Neuronal stem cell (in vitro differentiated cells): Measurements from ENCODE around the gene TNNC1.
A peak's percentile ranks its signal among the peaks of the same experiment; 100 is the strongest.

Source experiments
- DNase-seq: peaks from one replicate; pipeline ENCODE4 v3.0.0-alpha.2; 2013; ENCODE audit warnings: low spot score
- H2AFZ ChIP-seq: one replicate; pipeline ENCODE4 v1.6.1; 2013; ENCODE audit warnings: mild to moderate bottlenecking, low read length, inconsistent platforms
- H2AK5ac ChIP-seq: 2 replicates; pipeline ENCODE4 v1.6.1; 2013; ENCODE audit warnings: low read depth, mild to moderate bottlenecking, inconsistent platforms, low read length, moderate library complexity, mixed read lengths
- H2BK120ac ChIP-seq: 2 replicates; pipeline ENCODE4 v1.6.1; 2013; ENCODE audit warnings: low read depth, mild to moderate bottlenecking, inconsistent platforms, low read length, moderate library complexity, mixed read lengths
- H2BK12ac ChIP-seq: one replicate; pipeline ENCODE4 v1.6.1; 2013; ENCODE audit warnings: low read length, inconsistent platforms
- H2BK15ac ChIP-seq: 2 replicates; pipeline ENCODE4 v1.6.1; 2013; ENCODE audit warnings: mild to moderate bottlenecking, low read length, inconsistent platforms, mixed read lengths
- H2BK5ac ChIP-seq: one replicate; pipeline ENCODE4 v1.6.1; 2013; ENCODE audit warnings: inconsistent platforms, mild to moderate bottlenecking, low read length, moderate library complexity
- H3K14ac ChIP-seq: one replicate; pipeline ENCODE4 v1.6.1; 2013; ENCODE audit warnings: low read length, inconsistent platforms
- H3K18ac ChIP-seq: 2 replicates; pipeline ENCODE4 v1.6.1; 2013; ENCODE audit warnings: low read length, inconsistent platforms
- H3K23ac ChIP-seq: 2 replicates; pipeline ENCODE4 v1.6.1; 2013; ENCODE audit warnings: low read depth, mild to moderate bottlenecking, mixed read lengths, low read length, inconsistent platforms; ENCODE audit not compliant: poor library complexity
- H3K27ac ChIP-seq: replicated peaks from 3 replicates; pipeline ENCODE4 v1.5.1; 2013; ENCODE audit warnings: low read length, inconsistent platforms
- H3K27me3 ChIP-seq, 3 experiments: 2 replicates each; pipeline ENCODE4 v1.6.1; 2013; ENCODE audit warnings: low read length in 3 of 3, mild to moderate bottlenecking in 2 of 3, inconsistent platforms in 1 of 3, low read depth in 1 of 3, mixed read lengths in 1 of 3, moderate library complexity in 1 of 3; ENCODE audit not compliant: control insufficient read depth in 3 of 3, insufficient read depth in 3 of 3
- H3K36me3 ChIP-seq, 2 donors: replicated peaks in 1 of 2; 2 replicates each; pipeline ENCODE4 v1.6.1; 2013; ENCODE audit warnings: low read length in 2 of 2; ENCODE audit not compliant: control insufficient read depth in 2 of 2, insufficient read depth in 2 of 2
- H3K4ac ChIP-seq: 2 replicates; pipeline ENCODE4 v1.6.1; 2013; ENCODE audit warnings: inconsistent platforms, mild to moderate bottlenecking, low read length, moderate library complexity
- H3K4me1 ChIP-seq, 2 donors: 1 replicate in 1 of 2; 2 replicates in 1 of 2; pipeline ENCODE4 v1.6.1; 2013; ENCODE audit warnings: low read length in 2 of 2, low read depth in 1 of 2; ENCODE audit not compliant: control insufficient read depth in 2 of 2, insufficient read depth in 1 of 2
- H3K4me2 ChIP-seq: one replicate; pipeline ENCODE4 v1.6.1; 2013; ENCODE audit warnings: mild to moderate bottlenecking, low read length, inconsistent platforms; ENCODE audit not compliant: insufficient read depth, poor library complexity, severe bottlenecking
- H3K4me3 ChIP-seq, 2 donors: 2 replicates each; pipeline ENCODE4 v1.5.1; 2013; ENCODE audit warnings: low read length in 2 of 2, mild to moderate bottlenecking in 2 of 2, inconsistent platforms in 1 of 2, moderate library complexity in 1 of 2
- H3K79me1 ChIP-seq: one replicate; pipeline ENCODE4 v1.6.1; 2013; ENCODE audit warnings: low read depth, mild to moderate bottlenecking, inconsistent platforms, low read length, moderate library complexity
- H3K9ac ChIP-seq: one replicate; pipeline ENCODE4 v1.6.1; 2013; ENCODE audit warnings: mild to moderate bottlenecking, low read depth, low read length, inconsistent platforms; ENCODE audit not compliant: poor library complexity
- H3K9me3 ChIP-seq, 2 donors: replicated peaks in 1 of 2; 2 replicates each; pipeline versions ENCODE3 to v1.6.1; 2013; ENCODE audit warnings: low read length in 2 of 2, mild to moderate bottlenecking in 2 of 2, inconsistent platforms in 1 of 2, low read depth in 1 of 2, mixed read lengths in 1 of 2, moderate library complexity in 1 of 2; ENCODE audit not compliant: control insufficient read depth in 2 of 2, insufficient read depth in 1 of 2
- H4K8ac ChIP-seq: one replicate; pipeline ENCODE4 v1.6.1; 2013; ENCODE audit warnings: low read depth, mild to moderate bottlenecking, inconsistent platforms, low read length, moderate library complexity
- H4K91ac ChIP-seq: one replicate; pipeline ENCODE4 v1.6.1; 2013; ENCODE audit warnings: low read length, low read depth, mild to moderate bottlenecking, inconsistent platforms; ENCODE audit not compliant: poor library complexity
- WGBS, 2 donors: extraction: QIAGEN DNeasy Blood & Tissue Kit; methylation state at CpG; one replicate each; pipeline ENCODE4 v1.1.7; 2013; ENCODE audit warnings: missing lambda C conversion rate in 2 of 2, mixed read lengths in 1 of 2; ENCODE audit not compliant: insufficient read length in 2 of 2, insufficient replicate concordance in 1 of 2; ENCODE audit errors: extremely low coverage in 2 of 2; 5-methylcytosine and 5-hydroxymethylcytosine counted together

TNNC1 gene

DNA sequence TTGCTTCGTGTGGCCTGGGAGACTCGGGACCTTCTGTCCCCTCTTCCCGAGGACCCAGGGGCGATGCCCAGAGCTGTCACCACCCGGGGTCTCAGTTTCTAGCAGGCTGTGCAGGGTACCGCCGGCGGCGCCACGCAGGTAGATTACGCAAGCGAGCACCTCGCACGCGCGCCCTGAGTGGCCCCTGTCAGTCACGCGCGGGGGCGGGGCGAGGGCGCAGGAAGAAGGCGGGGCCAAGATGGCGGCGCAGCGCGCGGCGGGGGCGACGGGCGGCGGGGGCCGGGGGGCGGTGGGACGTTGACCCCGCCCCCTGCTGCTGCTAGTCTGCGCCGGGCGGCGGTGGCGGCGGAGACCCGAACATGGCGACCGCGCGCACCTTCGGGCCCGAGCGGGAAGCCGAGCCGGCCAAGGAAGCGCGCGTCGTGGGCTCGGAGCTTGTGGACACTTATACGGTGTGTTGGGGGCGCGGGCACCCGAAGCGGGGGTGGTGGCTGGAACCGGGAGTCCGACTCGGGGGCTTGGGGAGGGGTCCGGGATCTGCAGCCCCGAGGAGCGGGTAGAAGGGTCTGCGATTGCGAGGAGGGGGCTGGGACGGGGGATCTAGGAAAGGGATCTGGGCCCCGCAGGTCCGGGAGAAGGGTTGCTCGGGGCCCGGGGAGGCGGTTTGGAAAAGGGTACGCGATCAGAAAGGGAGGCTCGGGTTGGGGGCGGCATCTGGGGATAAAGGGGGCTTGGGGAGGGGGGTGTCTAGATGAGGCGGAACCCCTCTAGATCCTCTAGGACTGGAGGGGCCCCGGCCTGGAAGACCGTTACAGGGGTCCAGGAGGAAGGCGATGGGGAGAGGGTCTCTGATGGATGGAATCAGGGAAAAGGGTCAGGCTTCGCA is 1.7 kb upstream of the TNNC1 start, which contains the start of gene NISCH:
NISCH (plus strand) TSS at position 322 of the 886 bp plus-strand sequence; CDS start at position 360, 38 bp downstream.
- Histone ChIP-seq H3K4me2 (peak within 1 kb of the TSS; percentile 72), H3K27ac (peak within 1 kb of the TSS; percentile 60), H3K36me3 (peaks cover 17 to 37% of the 10 kb centered on the region in 2 donors), H3K18ac (peak within 1 kb of the TSS; percentile 98), H2AFZ (peak within 1 kb of the TSS; percentile 98), H3K4me1 (peaks cover 37 to 39% of the 10 kb centered on the region in 2 donors), H3K23ac (peak within 1 kb of the TSS; percentile 80), H4K8ac (peak within 1 kb of the TSS; percentile 33), H4K91ac (no peak within 1 kb of the TSS), H3K14ac (peak within 1 kb of the TSS; percentile 40), H2AK5ac (peak within 1 kb of the TSS; percentile 79), H3K4me3 (peak within 1 kb of the TSS; percentile 82 to 95), H3K79me1 (peaks cover 12% of the 10 kb centered on the region), H3K27me3 (no peaks in the 10 kb centered on the region), H2BK15ac (peak within 1 kb of the TSS; percentile 84), H3K4ac (no peak within 1 kb of the TSS), H2BK12ac (peak within 1 kb of the TSS; percentile 8), H3K9ac (peak within 1 kb of the TSS; percentile 96), H2BK120ac (no peak within 1 kb of the TSS), H2BK5ac (peak within 1 kb of the TSS; percentile 14), H3K9me3 (no peaks in the 10 kb centered on the region)
- no CpG with 5 or more reads among the region's 86 CpGs for WGBS, 2 donors
- DNase-seq, result peak; percentile 79

DNA sequence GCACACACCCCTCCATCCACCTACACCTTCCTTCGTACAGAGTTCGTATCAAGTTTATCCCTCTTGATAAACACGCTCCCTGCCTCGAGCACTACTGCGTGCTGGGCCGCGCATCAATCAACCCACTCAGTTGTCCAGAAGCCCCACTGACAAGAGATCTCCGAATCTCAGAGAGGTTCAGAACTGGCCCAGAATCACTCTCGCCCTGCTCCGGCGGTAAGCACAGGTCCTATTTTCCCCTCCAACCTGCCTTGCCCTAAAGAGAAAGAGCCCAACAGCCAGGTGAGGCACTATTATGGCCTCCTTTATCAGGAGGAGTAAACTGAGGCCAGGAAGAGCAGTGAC is 1.1 kb upstream of the TNNC1 start:
- H2BK5ac ChIP-seq, result no peak overlapping the region
- peaks cover 15 to 31% of the 10 kb centered on the region in 2 donors for H3K36me3 ChIP-seq
- DNase-seq, result no peak
- no peak overlapping the region for H2BK120ac ChIP-seq
- peak overlapping the region; percentile 27 to 82 for H3K4me3 ChIP-seq
- H3K9me3 ChIP-seq, result no peaks in the 10 kb centered on the region
- H3K9ac ChIP-seq, result no peak overlapping the region
- no CpG with 5 or more reads among the region's 11 CpGs for WGBS, 2 donors
- peaks cover 12% of the 10 kb centered on the region for H3K79me1 ChIP-seq
- peak overlapping the region; percentile 65 for H3K4me2 ChIP-seq
- peak overlapping the region; percentile 98 for H2AFZ ChIP-seq
- H2BK12ac ChIP-seq, result peak overlapping the region; percentile 8
- no peak overlapping the region for H4K91ac ChIP-seq
- H3K4me1 ChIP-seq, result peaks cover 39 to 41% of the 10 kb centered on the region in 2 donors
- H3K18ac ChIP-seq, result peak overlapping the region; percentile 78
- peak overlapping the region; percentile 80 for H3K23ac ChIP-seq
- H3K14ac ChIP-seq, result no peak overlapping the region
- H3K27ac ChIP-seq, result no peak overlapping the region
- peak overlapping the region; percentile 84 for H2BK15ac ChIP-seq
- H4K8ac ChIP-seq, result peak overlapping the region; percentile 33
- peak overlapping the region; percentile 79 for H2AK5ac ChIP-seq
- H3K27me3 ChIP-seq, result no peaks in the 10 kb centered on the region
- no peak overlapping the region for H3K4ac ChIP-seq

DNA sequence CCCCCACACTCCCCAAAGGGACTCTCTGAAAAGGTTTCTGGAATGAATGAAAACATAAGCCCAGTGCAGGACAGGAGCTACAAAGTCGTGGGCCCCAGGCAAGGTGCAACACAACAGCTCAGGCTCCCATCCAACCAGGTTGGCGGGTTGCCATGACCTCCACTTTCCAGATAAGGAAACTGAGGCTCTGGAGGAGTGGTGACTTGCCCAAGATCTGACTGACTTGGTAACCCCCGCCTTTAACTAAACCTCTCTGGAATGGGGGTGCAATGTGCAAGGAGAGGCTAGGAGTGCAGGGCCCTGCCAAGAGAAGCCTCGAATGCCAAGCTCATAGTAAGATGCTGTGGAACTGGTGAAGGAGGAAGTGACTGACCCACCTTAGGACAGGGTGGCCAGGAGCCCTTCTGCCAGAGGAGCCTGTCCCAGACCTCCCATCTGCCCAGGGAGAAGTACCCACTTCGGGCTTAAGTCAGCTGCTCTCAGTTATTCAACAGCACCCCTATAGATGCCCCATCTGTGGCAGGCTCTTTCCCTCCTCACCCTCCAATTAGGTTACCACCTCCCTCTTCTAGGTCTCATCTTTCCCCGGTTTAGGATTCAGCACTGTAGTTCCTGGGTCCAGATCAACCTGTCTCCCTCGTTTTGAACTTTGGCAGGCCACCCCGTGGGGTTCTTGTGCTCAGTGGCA is 553 bp upstream of the TNNC1 start:
- H2BK12ac ChIP-seq, result peak overlapping the region; percentile 18
- DNase-seq, result no peak
- H3K9ac ChIP-seq, result no peak overlapping the region
- H2AK5ac ChIP-seq, result peak overlapping the region; percentile 79
- peaks cover 15 to 26% of the 10 kb centered on the region in 2 donors for H3K36me3 ChIP-seq
- no peak overlapping the region for H3K4me2 ChIP-seq
- peak overlapping the region; percentile 98 for H2AFZ ChIP-seq
- peak overlapping the region; percentile 1 for H3K27ac ChIP-seq
- H3K23ac ChIP-seq, result no peak overlapping the region
- H3K4ac ChIP-seq, result no peak overlapping the region
- no peaks in the 10 kb centered on the region for H3K9me3 ChIP-seq
- H2BK5ac ChIP-seq, result no peak overlapping the region
- H2BK15ac ChIP-seq, result peak overlapping the region; percentile 84
- no peak overlapping the region for H3K4me3 ChIP-seq
- H4K91ac ChIP-seq, result no peak overlapping the region
- peak overlapping the region; percentile 2 for H3K18ac ChIP-seq
- peaks cover 39 to 41% of the 10 kb centered on the region in 2 donors for H3K4me1 ChIP-seq
- no peak overlapping the region for H4K8ac ChIP-seq
- H3K79me1 ChIP-seq, result peaks cover 12% of the 10 kb centered on the region
- H3K14ac ChIP-seq, result no peak overlapping the region
- WGBS, 2 donors, result no CpG with 5 or more reads among the region's 8 CpGs
- no peaks in the 10 kb centered on the region for H3K27me3 ChIP-seq
- H2BK120ac ChIP-seq, result no peak overlapping the region
